ENCODE data around the gene COL4A3. TPM values are rescaled to one million over a fixed set of nuclear protein-coding genes. Genes with fewer than 3 reads are reported as not detected.

COL4A3 gene
- total and polyA plus RNA-seq, 12 donors: 0.22 to 53.6 (median 19.6) TPM

- Histone ChIP-seq H3K4me1 (replicated peaks in 1 of 2) (peaks cover 0 to 4% of the 10 kb centered on the region in 2 donors), H3K9me3 (replicated peaks in 1 of 3) (no peaks in the 10 kb centered on the region), H3K27ac (no peak overlapping the region), H3K27me3 (no peaks in the 10 kb centered on the region), H3K36me3 (replicated peaks in 1 of 2) (no peaks in the 10 kb centered on the region), H3K4me3 (no peak overlapping the region)
- TF ChIP-seq POLR2A (IDR thresholded peaks at IDR 0.05): no peak
- TF ChIP-seq CTCF (IDR thresholded peaks at IDR 0.05): no peak
- no peak for DNase-seq
- intact Hi-C loops (cut with DNase I): no loop called here
Measured at GRCh38 chr2:227256605-227257004, 92.2 kb downstream of the COL4A3 start.

- TF ChIP-seq CTCF (IDR thresholded peaks at IDR 0.05): no peak
- TF ChIP-seq POLR2A (IDR thresholded peaks at IDR 0.05): no peak
- Histone ChIP-seq H3K36me3 (replicated peaks in 1 of 2) (no peaks in the 10 kb centered on the region), H3K4me1 (replicated peaks in 1 of 2) (peaks cover 0 to 6% of the 10 kb centered on the region in 2 donors), H3K9me3 (replicated peaks in 1 of 3) (no peaks in the 10 kb centered on the region), H3K4me3 (no peak overlapping the region), H3K27me3 (no peaks in the 10 kb centered on the region), H3K27ac (no peak overlapping the region)
- 92 to 98% (median 94%) methylated on average over 5 of the region's 5 CpGs for WGBS, 4 donors
- no peak for DNase-seq
- intact Hi-C loops (cut with DNase I): no loop called here
Measured at GRCh38 chr2:227257820-227258219, 93.4 kb downstream of the COL4A3 start.

GRCh38 chr2:227260041-227260440 lies 95.6 kb downstream of the COL4A3 start:
- no peak for DNase-seq
- Histone ChIP-seq H3K27me3 (no peaks in the 10 kb centered on the region), H3K9me3 (replicated peaks in 1 of 3) (no peaks in the 10 kb centered on the region), H3K36me3 (replicated peaks in 1 of 2) (no peaks in the 10 kb centered on the region), H3K4me1 (replicated peaks in 1 of 2) (peaks cover 0 to 6% of the 10 kb centered on the region in 2 donors), H3K4me3 (no peak overlapping the region), H3K27ac (no peak overlapping the region)
- TF ChIP-seq CTCF (IDR thresholded peaks at IDR 0.05) (no peak), POLR2A (IDR thresholded peaks at IDR 0.05) (no peak)
- WGBS, 4 donors: 90 to 98% (median 92%) methylated on average over 5 of the region's 5 CpGs
- intact Hi-C loops (cut with DNase I): no loop called here

- TF ChIP-seq POLR2A (IDR thresholded peaks at IDR 0.05): no peak
- no peak for TF ChIP-seq CTCF (IDR thresholded peaks at IDR 0.05)
- no peaks in the 10 kb centered on the region for H3K27me3 ChIP-seq
- H3K36me3 ChIP-seq (replicated peaks in 1 of 2): no peaks in the 10 kb centered on the region
- H3K9me3 ChIP-seq (replicated peaks in 1 of 3): no peaks in the 10 kb centered on the region
- H3K4me1 ChIP-seq (replicated peaks in 1 of 2): no peaks in the 10 kb centered on the region
- 77 to 81% (median 79%) methylated on average over 10 of the region's 10 CpGs for WGBS, 4 donors
- DNase-seq: peak in 1 of 7 donors; percentile 15
- H3K27ac ChIP-seq: no peak overlapping the region
- H3K4me3 ChIP-seq: no peak overlapping the region
- intact Hi-C loops (cut with DNase I): no loop called here
Measured at GRCh38 chr2:227267410-227268115, 103.1 kb downstream of the COL4A3 start.

Measured in adrenal gland (tissue), 12 donors.